Keratinocyte (primary cell): ENCODE data around the gene AGR2. TPM values are rescaled to one million over a fixed set of nuclear protein-coding genes. Genes with fewer than 3 reads are reported as not detected.

Experiments
- DNase-seq: peaks from one replicate; pipeline ENCODE4 v3.0.0-alpha.2; 2011; ENCODE audit warnings: low read depth, missing footprints, low spot score
- FAIRE-seq: peaks from 2 replicates; lab custom pipeline; 2011; peaks lifted over from hg19 to GRCh38; lab: Jason Lieb, UNC
- H2AFZ ChIP-seq: 2 replicates; pipeline ENCODE4 v1.6.0; 2012; ENCODE audit warnings: low read length, control low read depth, inconsistent platforms; ENCODE audit not compliant: control insufficient read depth
- H3K27ac ChIP-seq: 2 replicates; pipeline ENCODE4 v1.5.1; 2011; ENCODE audit warnings: low read length; ENCODE audit not compliant: control insufficient read depth, insufficient read depth
- H3K27me3 ChIP-seq: 3 replicates; pipeline ENCODE4 v1.6.0; 2011; ENCODE audit warnings: low read length; ENCODE audit not compliant: control insufficient read depth, insufficient read depth; ENCODE audit errors: extremely low read depth
- H3K36me3 ChIP-seq, 2 experiments: 2 replicates in 1 of 2; 3 replicates in 1 of 2; pipeline ENCODE4 v1.5.1; 2011; ENCODE audit warnings: low read length in 2 of 2, mild to moderate bottlenecking in 1 of 2; ENCODE audit not compliant: control insufficient read depth in 2 of 2, insufficient read depth in 2 of 2; ENCODE audit errors: extremely low read depth in 1 of 2
- H3K4me1 ChIP-seq: 3 replicates; pipeline ENCODE4 v1.5.1; 2011; ENCODE audit warnings: low read length; ENCODE audit not compliant: control insufficient read depth, insufficient read depth; ENCODE audit errors: extremely low read depth
- H3K4me2 ChIP-seq: 3 replicates; pipeline ENCODE4 v1.6.0; 2011; ENCODE audit warnings: low read depth, low read length; ENCODE audit not compliant: control insufficient read depth, insufficient read depth; ENCODE audit errors: extremely low read depth
- H3K4me3 ChIP-seq, 3 experiments: fragments of 200-600 bp in 1 of 3; sonication (generic) in 1 of 3; 2 replicates in 2 of 3; 3 replicates in 1 of 3; pipeline ENCODE4 v1.5.1; 2011 to 2016; ENCODE audit warnings: low read length in 3 of 3, mild to moderate bottlenecking in 3 of 3, control low read depth in 2 of 3, inconsistent platforms in 1 of 3, low read depth in 1 of 3, mixed read lengths in 1 of 3, mixed run types in 1 of 3, moderate library complexity in 1 of 3; ENCODE audit not compliant: control insufficient read depth in 2 of 3, insufficient read depth in 2 of 3; ENCODE audit errors: extremely low read depth in 1 of 3
- H3K79me2 ChIP-seq: 2 replicates; pipeline ENCODE4 v1.6.0; 2012; ENCODE audit warnings: low read length; ENCODE audit not compliant: control insufficient read depth, insufficient read depth
- H3K9ac ChIP-seq: 3 replicates; pipeline ENCODE4 v1.6.0; 2011; ENCODE audit warnings: low read length; ENCODE audit not compliant: control insufficient read depth, insufficient read depth; ENCODE audit errors: extremely low read depth
- H3K9me1 ChIP-seq: 3 replicates; pipeline ENCODE4 v1.6.0; 2011; ENCODE audit warnings: low read length; ENCODE audit not compliant: control insufficient read depth, insufficient read depth; ENCODE audit errors: extremely low read depth
- H3K9me3 ChIP-seq: 2 replicates; pipeline ENCODE4 v1.5.1; 2012; ENCODE audit warnings: low read depth, low read length; ENCODE audit not compliant: control insufficient read depth
- H4K20me1 ChIP-seq: 3 replicates; pipeline ENCODE4 v1.6.0; 2011; ENCODE audit warnings: low read length; ENCODE audit not compliant: control insufficient read depth, insufficient read depth; ENCODE audit errors: extremely low read depth
- EZH2 ChIP-seq: IDR thresholded peaks from one replicate; pipeline ENCODE4 v1.6.1; 2012; ENCODE audit warnings: inconsistent platforms, mild to moderate bottlenecking, low read length, moderate library complexity
- dilution Hi-C: fragments of 300-500 bp; cut with MboI; formaldehyde crosslinking; loops from one replicate; pipeline ENCODE4 v1.7.0; 2020; ENCODE audit warnings: low sequenced_read_pairs; ENCODE audit not compliant: extremely low pct_ligation_motif_present
- polyA plus RNA-seq, 5 experiments: library from polyadenylated mRNA; depleted of rRNA in 3 of 5; stranded (reverse) in 3 of 5; stranded (forward) in 1 of 5; unstranded in 1 of 5; fragments of >200 nt; gene quantifications; 1 replicate in 1 of 5; 2 replicates in 3 of 5; 3 replicates in 1 of 5; pipeline versions ENCODE4 v1.2.1 to v1.2.3, GENCODE V29; 2011 to 2012; ENCODE audit warnings: missing spikeins in 2 of 5, low read depth in 1 of 5, low replicate concordance in 1 of 5
- TF ChIP-seq, protein P1 (sequence below), 3 experiments: IDR thresholded peaks in 1 of 3; conservative IDR thresholded peaks in 1 of 3; optimal IDR thresholded peaks in 1 of 3; 2 replicates in 2 of 3; 3 replicates in 1 of 3; pipeline versions ENCODE3 to v1.5.1; 2011; ENCODE audit warnings: low read length in 3 of 3, mild to moderate bottlenecking in 3 of 3, moderate library complexity in 2 of 3, control low read depth in 1 of 3, inconsistent platforms in 1 of 3; ENCODE audit not compliant: insufficient read depth in 2 of 3; ENCODE audit errors: extremely low read depth in 1 of 3

Gene AGR2
- polyA plus RNA-seq, 1 donor (not counting 4 experiments of a cell fraction or from before 2014, with no cell fraction given) = 2.3 TPM

DNA sequence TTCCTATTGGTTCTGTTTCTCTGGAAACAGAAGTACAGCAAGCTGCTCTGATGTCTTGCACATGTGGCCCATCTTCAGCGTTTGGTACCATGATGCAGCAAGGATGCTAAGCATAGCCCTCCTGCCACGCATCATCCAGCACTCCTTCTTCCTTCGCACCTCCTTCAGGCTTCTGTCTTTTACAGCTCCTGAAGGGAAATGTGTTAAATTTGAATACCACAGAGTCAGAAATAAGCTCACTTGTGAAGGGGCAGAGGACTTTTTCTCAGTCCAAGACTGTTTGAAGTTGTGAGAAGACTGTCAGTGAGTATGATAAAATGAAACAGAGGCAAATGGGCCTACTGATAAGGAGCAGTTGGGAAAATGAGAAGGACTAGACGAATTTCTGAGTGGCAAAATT, 30.5 kb downstream of the AGR2 start:
- DNase-seq = no peak
- no peaks in the 10 kb centered on the region for H4K20me1 ChIP-seq
- no peaks in the 10 kb centered on the region for H3K36me3 ChIP-seq
- no peaks in the 10 kb centered on the region for H3K27me3 ChIP-seq
- no peak overlapping the region for H3K9ac ChIP-seq
- H3K4me2 ChIP-seq = no peak overlapping the region
- no peaks in the 10 kb centered on the region for H3K9me3 ChIP-seq
- no peak overlapping the region for H3K4me3 ChIP-seq
- dilution Hi-C loops = no loop called here
- no peaks in the 10 kb centered on the region for H3K9me1 ChIP-seq
- no peak overlapping the region for H3K27ac ChIP-seq
- H3K79me2 ChIP-seq = no peaks in the 10 kb centered on the region
- no peak overlapping the region for H2AFZ ChIP-seq
- FAIRE-seq = no peak
- H3K4me1 ChIP-seq = peaks cover 17% of the 10 kb centered on the region
- TF ChIP-seq, protein P1, sequence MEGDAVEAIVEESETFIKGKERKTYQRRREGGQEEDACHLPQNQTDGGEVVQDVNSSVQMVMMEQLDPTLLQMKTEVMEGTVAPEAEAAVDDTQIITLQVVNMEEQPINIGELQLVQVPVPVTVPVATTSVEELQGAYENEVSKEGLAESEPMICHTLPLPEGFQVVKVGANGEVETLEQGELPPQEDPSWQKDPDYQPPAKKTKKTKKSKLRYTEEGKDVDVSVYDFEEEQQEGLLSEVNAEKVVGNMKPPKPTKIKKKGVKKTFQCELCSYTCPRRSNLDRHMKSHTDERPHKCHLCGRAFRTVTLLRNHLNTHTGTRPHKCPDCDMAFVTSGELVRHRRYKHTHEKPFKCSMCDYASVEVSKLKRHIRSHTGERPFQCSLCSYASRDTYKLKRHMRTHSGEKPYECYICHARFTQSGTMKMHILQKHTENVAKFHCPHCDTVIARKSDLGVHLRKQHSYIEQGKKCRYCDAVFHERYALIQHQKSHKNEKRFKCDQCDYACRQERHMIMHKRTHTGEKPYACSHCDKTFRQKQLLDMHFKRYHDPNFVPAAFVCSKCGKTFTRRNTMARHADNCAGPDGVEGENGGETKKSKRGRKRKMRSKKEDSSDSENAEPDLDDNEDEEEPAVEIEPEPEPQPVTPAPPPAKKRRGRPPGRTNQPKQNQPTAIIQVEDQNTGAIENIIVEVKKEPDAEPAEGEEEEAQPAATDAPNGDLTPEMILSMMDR (optimal IDR thresholded peaks at IDR 0.05 in 1 of 3, IDR thresholded peaks at IDR 0.05 in 1 of 3, conservative IDR thresholded peaks at IDR 0.05 in 1 of 3; ENCODE audit: extremely low read depth in 1 of 3, insufficient read depth in 2 of 3, low read length in 3 of 3) = no peak
- TF ChIP-seq EZH2 = no peak

DNA sequence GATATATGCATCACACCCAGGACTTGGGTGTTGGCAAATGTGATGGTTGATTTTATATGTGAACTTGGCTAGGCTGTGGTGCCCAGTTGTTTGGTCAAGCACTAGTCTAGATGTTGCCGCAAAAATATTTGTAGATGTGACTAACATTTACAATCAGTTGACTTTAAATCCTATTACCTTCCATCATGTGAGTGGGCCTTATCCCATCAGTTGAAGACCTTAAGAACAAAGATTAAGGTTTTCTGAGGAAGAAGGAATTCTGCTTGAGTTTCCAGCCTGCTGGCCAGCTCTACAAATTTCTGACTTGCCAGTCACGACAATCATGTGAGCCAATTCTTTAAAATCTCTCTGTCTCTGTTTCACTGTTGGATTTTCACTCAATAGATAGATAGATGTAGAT, 30.9 kb downstream of the AGR2 start:
- no peak overlapping the region for H3K4me2 ChIP-seq
- no peak overlapping the region for H2AFZ ChIP-seq
- H3K4me3 ChIP-seq = no peak overlapping the region
- no peak for DNase-seq
- dilution Hi-C loops = no loop called here
- no peak for FAIRE-seq
- H3K27ac ChIP-seq = no peak overlapping the region
- no peaks in the 10 kb centered on the region for H3K79me2 ChIP-seq
- H4K20me1 ChIP-seq = no peaks in the 10 kb centered on the region
- TF ChIP-seq EZH2 = no peak
- TF ChIP-seq, protein P1 (optimal IDR thresholded peaks at IDR 0.05 in 1 of 3, IDR thresholded peaks at IDR 0.05 in 1 of 3, conservative IDR thresholded peaks at IDR 0.05 in 1 of 3; ENCODE audit: extremely low read depth in 1 of 3, insufficient read depth in 2 of 3, low read length in 3 of 3) = no peak
- H3K9ac ChIP-seq = no peak overlapping the region
- no peaks in the 10 kb centered on the region for H3K36me3 ChIP-seq
- H3K4me1 ChIP-seq = peaks cover 17% of the 10 kb centered on the region
- no peaks in the 10 kb centered on the region for H3K27me3 ChIP-seq
- no peaks in the 10 kb centered on the region for H3K9me3 ChIP-seq
- no peaks in the 10 kb centered on the region for H3K9me1 ChIP-seq
